ENCODE results near the gene ZBTB42. TPM values are rescaled to one million over a fixed set of nuclear protein-coding genes. Genes with fewer than 3 reads are reported as not detected.
A peak's percentile ranks its signal among the peaks of the same experiment; 100 is the strongest.
"Not testable (repeated sequence)": the region's sequence is repeated elsewhere in the genome, so short reads cannot be mapped to it uniquely, and the experiment has no call there.

Gene ZBTB42
- total RNA-seq, 2 experiments from 2014 or later = 3.1 to 3.4 TPM

GRCh38 chr14:104826189-104826860 lies 25.4 kb downstream of the ZBTB42 start:
- DNase-seq = peak; percentile 95
- ChIA-PET CTCF (interaction anchor here (0.7 to 3.5 kb wide), 11 partner anchors 16 to 117 kb away, joined by 3 to 99 read pairs (median 4); partner anchors contain the start of genes SIVA1 and ZBTB42), POLR2A (interaction anchor here (1.6 kb wide), 1 partner anchor 73 kb away, joined by 5 read pairs; the partner anchor contains the start of gene SIVA1)
- Mint-ChIP-seq H3K9me3 (no peaks in the 10 kb centered on the region), H3K27me3 (peaks cover 6% of the 10 kb centered on the region), H3K4me3 (peak overlapping the region; percentile 74), H3K36me3 (no peaks in the 10 kb centered on the region), H3K27ac (no peak overlapping the region), H3K4me1 (ENCODE audit: low read depth) (peaks cover 17% of the 10 kb centered on the region)
- intact Hi-C loops (cut with micrococcal nuclease) = loop anchor here (1.0 to 2.0 kb wide), 3 partner anchors 30 to 104 kb away; no protein-coding TSS in a partner anchor

DNA sequence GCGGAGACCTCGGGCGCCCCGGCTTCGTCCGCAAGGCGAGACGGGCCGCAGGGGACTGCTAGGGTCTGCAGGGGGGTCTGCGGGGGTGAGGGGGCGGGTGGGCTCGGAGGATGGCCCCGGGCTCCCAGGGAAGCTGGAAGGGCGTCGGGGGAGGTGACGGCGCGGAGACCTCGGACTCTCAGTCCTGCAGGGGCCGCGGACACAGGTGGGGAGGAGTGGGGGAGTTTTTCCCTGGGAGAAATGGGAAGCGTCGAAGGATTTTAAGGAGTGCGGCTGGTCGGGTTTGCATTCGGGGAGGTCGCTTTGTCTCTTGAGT lies 25.9 kb downstream of the ZBTB42 start:
- DNase-seq = no peak
- intact Hi-C loops (cut with micrococcal nuclease) = loop anchor here (1.0 to 2.0 kb wide), 3 partner anchors 30 to 104 kb away; no protein-coding TSS in a partner anchor
- H3K27ac Mint-ChIP-seq = no peak overlapping the region
- H3K27me3 Mint-ChIP-seq = peaks cover 6% of the 10 kb centered on the region
- H3K4me3 Mint-ChIP-seq = peak overlapping the region; percentile 64
- peaks cover 17% of the 10 kb centered on the region for H3K4me1 Mint-ChIP-seq (ENCODE audit: low read depth)
- ChIA-PET POLR2A (interaction anchor here (1.6 kb wide), 1 partner anchor 74 kb away, joined by 5 read pairs; the partner anchor contains the start of gene SIVA1), CTCF (interaction anchor here (1.4 to 3.5 kb wide), 5 partner anchors 15 to 73 kb away, joined by 4 to 99 read pairs (median 12); partner anchors contain the start of genes SIVA1 and ZBTB42)
- no peaks in the 10 kb centered on the region for H3K9me3 Mint-ChIP-seq
- no peaks in the 10 kb centered on the region for H3K36me3 Mint-ChIP-seq

GRCh38 chr14:104827177-104828055 lies 26.5 kb downstream of the ZBTB42 start:
- Mint-ChIP-seq H3K27me3 (peaks cover 6% of the 10 kb centered on the region), H3K9me3 (no peaks in the 10 kb centered on the region), H3K4me3 (peak overlapping the region; percentile 64), H3K36me3 (no peaks in the 10 kb centered on the region), H3K27ac (no peak overlapping the region), H3K4me1 (ENCODE audit: low read depth) (peaks cover 17% of the 10 kb centered on the region)
- DNase-seq = peak; percentile 69
- ChIA-PET POLR2A (interaction anchor here (1.6 kb wide), 1 partner anchor 74 kb away, joined by 5 read pairs; the partner anchor contains the start of gene SIVA1), CTCF (interaction anchor here (1.4 to 3.5 kb wide), 4 partner anchors 15 to 74 kb away, joined by 4 to 99 read pairs (median 12); partner anchors contain the start of gene SIVA1)
- intact Hi-C loops (cut with micrococcal nuclease) = loop anchor here (2.0 kb wide), 2 partner anchors 31 to 105 kb away; no protein-coding TSS in a partner anchor

DNA sequence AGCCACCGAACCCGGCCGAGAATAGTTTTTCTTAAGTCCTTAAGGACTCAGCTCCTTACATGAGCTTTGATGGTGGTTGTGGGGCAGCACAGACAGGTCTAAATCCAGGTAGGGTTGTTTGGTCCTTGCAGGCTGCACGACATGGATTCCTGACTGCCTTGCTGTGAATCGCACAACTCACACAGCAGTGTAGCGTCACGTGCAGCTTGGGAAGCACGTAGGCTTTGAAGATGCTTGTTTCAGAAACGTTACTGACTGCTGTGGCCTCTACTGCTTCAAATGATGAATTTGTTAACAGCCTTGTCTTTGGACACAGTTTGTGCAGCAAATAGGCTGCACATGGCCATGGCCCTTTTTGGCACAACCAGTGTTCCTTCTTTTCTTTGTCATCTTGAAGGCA lies 29.9 kb downstream of the ZBTB42 start:
- POLR2A ChIA-PET = no interaction called here
- Mint-ChIP-seq H3K4me3 (no peak overlapping the region), H3K27ac (no peak overlapping the region), H3K9me3 (no peaks in the 10 kb centered on the region), H3K4me1 (ENCODE audit: low read depth) (peaks cover 10% of the 10 kb centered on the region), H3K36me3 (no peaks in the 10 kb centered on the region), H3K27me3 (peaks cover 1% of the 10 kb centered on the region)
- CTCF ChIA-PET = no interaction called here
- no peak for DNase-seq
- intact Hi-C loops (cut with micrococcal nuclease) = no loop called here

GRCh38 chr14:104836171-104836935 lies 35.5 kb downstream of the ZBTB42 start:
- DNase-seq; H3K36me3 Mint-ChIP-seq; H3K4me3 Mint-ChIP-seq; intact Hi-C loops (cut with micrococcal nuclease); H3K4me1 Mint-ChIP-seq (ENCODE audit: low read depth); H3K27ac Mint-ChIP-seq; H3K27me3 Mint-ChIP-seq; H3K9me3 Mint-ChIP-seq; POLR2A ChIA-PET; CTCF ChIA-PET: not testable (repeated sequence)

DNA sequence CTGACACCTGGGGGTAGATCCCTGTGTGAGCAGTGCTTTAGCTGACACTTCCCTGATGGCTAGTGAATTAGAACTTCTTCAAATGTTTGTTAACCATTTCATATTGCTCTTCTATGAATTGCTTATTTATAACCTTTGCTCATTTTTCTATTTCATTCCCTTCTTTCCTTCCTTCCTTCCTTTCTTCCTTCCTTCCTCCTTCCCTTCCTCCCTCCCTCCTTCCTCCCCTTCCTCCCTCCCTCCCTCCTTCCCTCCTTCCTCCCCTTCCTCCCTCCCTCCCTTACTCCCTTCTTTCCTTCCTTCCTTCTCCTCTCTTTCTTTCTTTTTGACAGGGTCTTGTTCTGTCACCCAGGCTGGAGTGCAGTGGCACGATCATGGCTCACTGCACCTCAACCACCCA lies 40.8 kb downstream of the ZBTB42 start:
- Mint-ChIP-seq H3K4me1 (ENCODE audit: low read depth) (no peaks in the 10 kb centered on the region), H3K27ac (no peak overlapping the region), H3K36me3 (no peaks in the 10 kb centered on the region), H3K9me3 (no peaks in the 10 kb centered on the region), H3K4me3 (no peak overlapping the region), H3K27me3 (peaks cover 35% of the 10 kb centered on the region)
- DNase-seq = no peak
- ChIA-PET CTCF (interaction anchor here (1.6 kb wide), 1 partner anchor 16 kb away, joined by 6 read pairs; no protein-coding TSS in a partner anchor), POLR2A (no interaction called here)
- intact Hi-C loops (cut with micrococcal nuclease) = no loop called here

GRCh38 chr14:104843006-104843405 lies 42.1 kb downstream of the ZBTB42 start:
- POLR2A ChIA-PET = no interaction called here
- no peaks in the 10 kb centered on the region for H3K9me3 Mint-ChIP-seq
- CTCF ChIA-PET = interaction anchor here (0.6 to 1.6 kb wide), 2 partner anchors 17 to 74 kb away, joined by 3 to 6 read pairs; no protein-coding TSS in a partner anchor

DNA sequence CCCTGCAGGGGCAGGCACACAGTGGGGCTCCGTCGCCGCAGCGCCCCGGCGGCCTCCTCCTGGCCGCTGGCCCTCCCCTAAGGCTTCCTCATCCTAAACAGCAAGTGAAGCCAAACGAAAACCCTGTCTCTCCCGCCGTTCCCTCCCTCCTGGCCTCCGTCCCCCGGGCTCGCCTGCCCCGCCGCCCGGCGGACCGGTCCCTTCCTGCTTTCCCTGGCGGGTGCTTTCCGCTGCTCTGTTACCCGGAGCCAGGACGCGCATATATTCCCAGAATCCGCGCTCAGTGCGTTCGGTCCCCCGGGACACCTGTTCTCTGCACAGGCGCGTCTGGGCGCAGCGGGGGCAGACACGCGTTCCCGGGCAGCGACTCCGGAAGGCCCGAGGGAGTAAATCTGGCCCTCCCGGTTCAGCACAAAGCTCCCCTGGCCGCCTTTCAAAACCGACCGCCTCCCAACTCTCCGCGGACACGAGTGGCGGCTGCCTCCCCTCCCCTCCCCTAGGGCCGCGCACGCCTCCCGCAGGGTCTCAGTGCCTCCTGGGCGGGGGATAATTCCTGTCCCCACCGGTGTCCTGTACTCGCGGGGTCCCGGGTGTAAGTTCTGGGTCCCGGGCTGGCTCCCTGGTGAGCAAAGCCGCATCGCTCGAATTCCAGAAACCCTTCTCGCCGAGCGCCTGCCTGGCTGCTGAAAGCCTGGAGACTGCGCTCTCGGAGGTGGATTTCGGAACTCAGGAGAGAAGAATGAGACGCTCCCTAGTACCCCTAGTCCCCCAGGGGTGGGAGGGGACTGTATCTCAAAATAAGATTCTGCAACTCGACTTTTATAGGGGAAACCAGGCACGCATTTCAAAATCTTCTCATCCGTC lies 42.8 kb downstream of the ZBTB42 start:
- POLR2A ChIA-PET = no interaction called here
- intact Hi-C loops (cut with micrococcal nuclease) = no loop called here
- no peaks in the 10 kb centered on the region for H3K4me1 Mint-ChIP-seq (ENCODE audit: low read depth)
- H3K27me3 Mint-ChIP-seq = peaks cover 37% of the 10 kb centered on the region
- H3K36me3 Mint-ChIP-seq = no peaks in the 10 kb centered on the region
- no peak overlapping the region for H3K4me3 Mint-ChIP-seq
- CTCF ChIA-PET = no interaction called here
- no peak overlapping the region for H3K27ac Mint-ChIP-seq
- no peak for DNase-seq
- no peaks in the 10 kb centered on the region for H3K9me3 Mint-ChIP-seq

More at GRCh38 chr14:104843006-104843405, 42.1 kb downstream of the ZBTB42 start:
- H3K4me1 Mint-ChIP-seq (ENCODE audit: low read depth) = no peaks in the 10 kb centered on the region
- intact Hi-C loops (cut with micrococcal nuclease) = no loop called here
- DNase-seq = no peak
- H3K27me3 Mint-ChIP-seq = peaks cover 37% of the 10 kb centered on the region
- no peak overlapping the region for H3K4me3 Mint-ChIP-seq
- H3K27ac Mint-ChIP-seq = no peak overlapping the region
- H3K36me3 Mint-ChIP-seq = no peaks in the 10 kb centered on the region

- POLR2A ChIA-PET = no interaction called here
Observed at GRCh38 chr14:104844306-104845032, 43.6 kb downstream of the ZBTB42 start.

GRCh38 chr14:104845033-104845666 lies 44.2 kb downstream of the ZBTB42 start:
- Mint-ChIP-seq H3K36me3 (no peaks in the 10 kb centered on the region), H3K27ac (no peak overlapping the region), H3K4me3 (no peak overlapping the region), H3K9me3 (no peaks in the 10 kb centered on the region), H3K27me3 (peaks cover 44% of the 10 kb centered on the region), H3K4me1 (ENCODE audit: low read depth) (no peaks in the 10 kb centered on the region)
- POLR2A ChIA-PET = no interaction called here
- intact Hi-C loops (cut with micrococcal nuclease) = no loop called here
- no peak for DNase-seq
- CTCF ChIA-PET = no interaction called here

More at GRCh38 chr14:104844306-104845032, 43.6 kb downstream of the ZBTB42 start:
- H3K4me1 Mint-ChIP-seq (ENCODE audit: low read depth) = no peaks in the 10 kb centered on the region
- no peak overlapping the region for H3K4me3 Mint-ChIP-seq
- H3K27ac Mint-ChIP-seq = no peak overlapping the region
- intact Hi-C loops (cut with micrococcal nuclease) = no loop called here
- CTCF ChIA-PET = no interaction called here
- peaks cover 41% of the 10 kb centered on the region for H3K27me3 Mint-ChIP-seq
- no peaks in the 10 kb centered on the region for H3K9me3 Mint-ChIP-seq
- no peak for DNase-seq
- H3K36me3 Mint-ChIP-seq = no peaks in the 10 kb centered on the region
